ENCODE measurements around the gene LOXL3. TPM values are rescaled to one million over a fixed set of nuclear protein-coding genes. Genes with fewer than 3 reads are reported as not detected.
A peak's percentile ranks its signal among the peaks of the same experiment; 100 is the strongest.

Gene LOXL3
- total RNA-seq, 1 donor from 2014 or later = 17.6 TPM

DNA sequence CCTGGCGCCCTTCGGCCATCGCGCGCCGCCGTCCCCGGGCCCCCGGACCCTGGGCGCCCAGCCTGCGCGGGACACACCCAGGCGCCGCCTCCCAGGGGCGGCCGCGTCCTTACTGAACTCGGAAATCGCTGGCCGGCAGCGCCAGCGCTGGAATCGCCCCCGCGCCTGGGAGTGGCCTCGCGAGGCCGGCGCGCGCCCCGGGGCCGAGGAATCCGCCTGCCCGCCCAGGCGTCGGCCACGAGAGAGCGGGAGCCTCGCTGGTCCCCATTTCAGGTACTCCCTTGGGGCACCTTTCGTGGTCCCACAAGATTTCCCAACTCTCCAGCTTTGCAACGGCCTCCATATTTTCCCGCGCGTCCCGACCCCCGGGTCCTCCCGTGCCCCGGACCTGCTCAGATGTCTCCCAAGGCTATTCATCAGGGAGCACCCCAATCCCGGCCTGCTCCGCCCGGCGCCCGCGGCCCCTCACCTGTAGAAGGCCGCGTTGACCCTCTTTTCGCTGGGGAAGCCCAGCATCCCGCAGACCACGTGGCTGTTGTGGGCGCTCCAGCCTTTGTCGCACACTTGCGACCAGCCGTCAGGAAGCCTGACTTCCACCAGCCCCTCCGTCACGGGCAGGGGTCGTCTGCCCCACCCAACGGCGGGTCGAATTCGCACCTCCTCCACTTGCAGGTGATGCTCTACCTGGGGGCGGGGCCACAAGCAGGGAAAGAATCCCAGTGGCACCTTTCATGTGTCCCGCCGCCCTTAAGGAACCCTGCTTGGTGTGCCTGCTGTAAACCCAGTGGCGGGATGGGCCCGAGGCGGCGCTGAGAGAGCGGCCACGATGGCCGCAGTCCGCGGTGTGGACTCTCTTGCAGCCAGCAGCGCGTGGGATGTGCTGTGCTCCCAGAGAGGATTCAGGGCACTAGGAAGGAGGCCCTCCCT lies 4.6 kb downstream of the LOXL3 start:
- no peak for DNase-seq (ENCODE audit: low read depth)
- peaks cover 25% of the 10 kb centered on the region for H3K4me1 ChIP-seq (ENCODE audit: insufficient read depth, low read length)
- peak overlapping the region; percentile 67 for H3K9ac ChIP-seq (ENCODE audit: low read length)
- H3K9me3 ChIP-seq (ENCODE audit: insufficient read depth, low read depth, low read length) = no peaks in the 10 kb centered on the region
- H3K36me3 ChIP-seq (ENCODE audit: insufficient read depth, low read length) = no peaks in the 10 kb centered on the region
- Mint-ChIP-seq H3K9me3 (ENCODE audit: unreplicated experiment) (no peaks in the 10 kb centered on the region), H3K36me3 (ENCODE audit: low read depth, unreplicated experiment) (peaks cover 2% of the 10 kb centered on the region), H3K4me1 (ENCODE audit: low read depth, unreplicated experiment) (peaks cover 9% of the 10 kb centered on the region), H3K27me3 (ENCODE audit: low read depth, unreplicated experiment) (peaks cover 7% of the 10 kb centered on the region), H3K4me3 (ENCODE audit: unreplicated experiment) (peak overlapping the region; percentile 75), H3K27ac (ENCODE audit: unreplicated experiment) (no peak overlapping the region)
- peak overlapping the region; percentile 21 for H3K27ac ChIP-seq (ENCODE audit: low read depth, low read length)
- no peak for FAIRE-seq
- peak overlapping the region; percentile 78 for H2AFZ ChIP-seq (ENCODE audit: low read depth, low read length)
- H4K20me1 ChIP-seq (ENCODE audit: insufficient read depth, low read length) = peaks cover 6% of the 10 kb centered on the region
- H3K4me3 ChIP-seq (ENCODE audit: insufficient read depth, low read depth, low read length) = peak overlapping the region; percentile 54
- TF ChIP-seq, protein P1, sequence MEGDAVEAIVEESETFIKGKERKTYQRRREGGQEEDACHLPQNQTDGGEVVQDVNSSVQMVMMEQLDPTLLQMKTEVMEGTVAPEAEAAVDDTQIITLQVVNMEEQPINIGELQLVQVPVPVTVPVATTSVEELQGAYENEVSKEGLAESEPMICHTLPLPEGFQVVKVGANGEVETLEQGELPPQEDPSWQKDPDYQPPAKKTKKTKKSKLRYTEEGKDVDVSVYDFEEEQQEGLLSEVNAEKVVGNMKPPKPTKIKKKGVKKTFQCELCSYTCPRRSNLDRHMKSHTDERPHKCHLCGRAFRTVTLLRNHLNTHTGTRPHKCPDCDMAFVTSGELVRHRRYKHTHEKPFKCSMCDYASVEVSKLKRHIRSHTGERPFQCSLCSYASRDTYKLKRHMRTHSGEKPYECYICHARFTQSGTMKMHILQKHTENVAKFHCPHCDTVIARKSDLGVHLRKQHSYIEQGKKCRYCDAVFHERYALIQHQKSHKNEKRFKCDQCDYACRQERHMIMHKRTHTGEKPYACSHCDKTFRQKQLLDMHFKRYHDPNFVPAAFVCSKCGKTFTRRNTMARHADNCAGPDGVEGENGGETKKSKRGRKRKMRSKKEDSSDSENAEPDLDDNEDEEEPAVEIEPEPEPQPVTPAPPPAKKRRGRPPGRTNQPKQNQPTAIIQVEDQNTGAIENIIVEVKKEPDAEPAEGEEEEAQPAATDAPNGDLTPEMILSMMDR (IDR thresholded peaks at IDR 0.05; ENCODE audit: insufficient read depth, low read depth, low read length) = no peak
- no peak for TF ChIP-seq EZH2 (IDR thresholded peaks at IDR 0.05; ENCODE audit: insufficient read depth, low read length)
- H3K27me3 ChIP-seq (ENCODE audit: insufficient read depth, low read length) = no peaks in the 10 kb centered on the region
- peaks cover 48% of the 10 kb centered on the region for H3K79me2 ChIP-seq (ENCODE audit: insufficient read depth, low read length)
- H3K4me2 ChIP-seq (ENCODE audit: low read length) = peak overlapping the region; percentile 92

DNA sequence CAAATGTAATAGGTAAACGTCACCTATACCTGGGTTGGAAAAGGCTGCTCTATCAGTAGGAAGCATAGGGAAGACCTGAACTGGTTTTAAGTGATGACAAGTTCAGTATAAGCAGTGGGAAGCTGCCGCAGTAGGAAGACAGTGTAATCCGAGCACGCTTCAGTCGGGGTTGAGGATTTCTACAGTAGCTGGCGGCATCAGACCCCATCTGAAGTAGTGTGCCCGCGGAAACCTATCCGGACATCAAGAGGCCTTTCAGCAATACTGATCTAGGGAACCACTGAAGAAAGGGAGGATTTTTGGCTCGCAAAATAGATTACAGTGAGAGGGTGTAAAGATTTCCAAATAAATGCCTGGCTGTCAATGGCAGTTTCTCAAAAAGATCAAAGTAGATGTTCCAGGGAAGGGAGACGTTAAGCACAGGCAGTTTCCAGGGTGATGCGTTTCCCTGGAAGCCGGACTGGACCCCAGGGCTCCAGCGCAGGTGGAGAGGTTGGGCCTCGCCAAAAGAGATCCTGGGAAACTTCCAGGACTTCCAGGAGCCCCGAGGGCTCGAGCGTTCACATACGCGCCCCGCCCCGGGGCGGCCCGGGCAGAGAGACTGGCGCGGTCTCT lies 5.3 kb downstream of the LOXL3 start:
- Mint-ChIP-seq H3K27ac (ENCODE audit: unreplicated experiment) (peak overlapping the region; percentile 50), H3K4me1 (ENCODE audit: low read depth, unreplicated experiment) (peaks cover 8% of the 10 kb centered on the region), H3K36me3 (ENCODE audit: low read depth, unreplicated experiment) (peaks cover 2% of the 10 kb centered on the region), H3K27me3 (ENCODE audit: low read depth, unreplicated experiment) (peaks cover 7% of the 10 kb centered on the region), H3K4me3 (ENCODE audit: unreplicated experiment) (peak overlapping the region; percentile 87), H3K9me3 (ENCODE audit: unreplicated experiment) (no peaks in the 10 kb centered on the region)
- Histone ChIP-seq H3K4me3 (ENCODE audit: insufficient read depth, low read depth, low read length) (peak overlapping the region; percentile 54), H2AFZ (ENCODE audit: low read depth, low read length) (peak overlapping the region; percentile 78), H3K79me2 (ENCODE audit: insufficient read depth, low read length) (peaks cover 44% of the 10 kb centered on the region), H3K9me3 (ENCODE audit: insufficient read depth, low read depth, low read length) (no peaks in the 10 kb centered on the region), H3K4me2 (ENCODE audit: low read length) (peak overlapping the region; percentile 92), H3K36me3 (ENCODE audit: insufficient read depth, low read length) (no peaks in the 10 kb centered on the region), H3K27ac (ENCODE audit: low read depth, low read length) (no peak overlapping the region), H4K20me1 (ENCODE audit: insufficient read depth, low read length) (peaks cover 6% of the 10 kb centered on the region), H3K4me1 (ENCODE audit: insufficient read depth, low read length) (peaks cover 24% of the 10 kb centered on the region), H3K9ac (ENCODE audit: low read length) (peak overlapping the region; percentile 67), H3K27me3 (ENCODE audit: insufficient read depth, low read length) (no peaks in the 10 kb centered on the region)
- FAIRE-seq (no peak), DNase-seq (ENCODE audit: low read depth) (no peak)
- TF ChIP-seq EZH2 (IDR thresholded peaks at IDR 0.05; ENCODE audit: insufficient read depth, low read length) = no peak
- TF ChIP-seq, protein P1 (IDR thresholded peaks at IDR 0.05; ENCODE audit: insufficient read depth, low read depth, low read length) = no peak

Measured in astrocyte (in vitro differentiated cells and primary cell).